ENCODE data around the gene ARL3.

ARL3 gene

GRCh38 chr10:102644646-102645387 lies 69.4 kb downstream of the ARL3 start:
- no peak overlapping the region for H4K91ac ChIP-seq (ENCODE audit: low read depth, low read length, poor library complexity)
- WGBS, 2 donors (ENCODE audit: extremely low coverage in 2 of 2, insufficient read length in 2 of 2, insufficient replicate concordance in 1 of 2) = no CpG with 5 or more reads among the region's 62 CpGs
- H2BK120ac ChIP-seq (ENCODE audit: low read depth, low read length) = peak overlapping the region; percentile 95
- H3K4me3 ChIP-seq (ENCODE audit: low read length in 2 of 2) = peak overlapping the region; percentile 82 to 90
- peak overlapping the region; percentile 99 for H3K9ac ChIP-seq (ENCODE audit: low read depth, low read length, poor library complexity)
- H3K9me3 ChIP-seq (replicated peaks in 1 of 2; ENCODE audit: control insufficient read depth in 2 of 2, insufficient read depth in 1 of 2, low read depth in 1 of 2, low read length in 2 of 2) = no peaks in the 10 kb centered on the region
- DNase-seq (ENCODE audit: low spot score) = peak; percentile 62
- H2BK12ac ChIP-seq (ENCODE audit: low read length) = peak overlapping the region; percentile 75
- peak overlapping the region; percentile 99 for H3K4ac ChIP-seq (ENCODE audit: low read length)
- H3K27me3 ChIP-seq (ENCODE audit: control insufficient read depth in 3 of 3, insufficient read depth in 3 of 3, low read depth in 1 of 3, low read length in 3 of 3) = no peaks in the 10 kb centered on the region
- H2BK15ac ChIP-seq (ENCODE audit: low read length) = peak overlapping the region; percentile 96
- peaks cover 22% of the 10 kb centered on the region for H3K79me1 ChIP-seq (ENCODE audit: low read depth, low read length)
- H3K18ac ChIP-seq (ENCODE audit: low read length) = peak overlapping the region; percentile 100
- peak overlapping the region; percentile 98 for H3K4me2 ChIP-seq (ENCODE audit: insufficient read depth, low read length, poor library complexity, severe bottlenecking)
- peaks cover 35 to 38% of the 10 kb centered on the region in 2 donors for H3K4me1 ChIP-seq (ENCODE audit: control insufficient read depth in 2 of 2, insufficient read depth in 1 of 2, low read depth in 1 of 2, low read length in 2 of 2)
- H3K23ac ChIP-seq (ENCODE audit: low read depth, low read length, poor library complexity) = peak overlapping the region; percentile 94
- H2AK5ac ChIP-seq (ENCODE audit: low read depth, low read length) = peak overlapping the region; percentile 99
- H3K14ac ChIP-seq (ENCODE audit: low read length) = peak overlapping the region; percentile 99
- H4K8ac ChIP-seq (ENCODE audit: low read depth, low read length) = no peak overlapping the region
- H3K27ac ChIP-seq (replicated peaks; ENCODE audit: low read length) = no peak overlapping the region
- H2AFZ ChIP-seq (ENCODE audit: low read length) = no peak overlapping the region
- peak overlapping the region; percentile 71 for H2BK5ac ChIP-seq (ENCODE audit: low read length)
- peaks cover 2 to 26% of the 10 kb centered on the region in 2 donors for H3K36me3 ChIP-seq (replicated peaks in 1 of 2; ENCODE audit: control insufficient read depth in 2 of 2, insufficient read depth in 2 of 2, low read length in 2 of 2)

- Histone ChIP-seq H3K79me1 (ENCODE audit: low read depth, low read length) (peaks cover 22% of the 10 kb centered on the region), H3K9me3 (replicated peaks in 1 of 2; ENCODE audit: control insufficient read depth in 2 of 2, insufficient read depth in 1 of 2, low read depth in 1 of 2, low read length in 2 of 2) (no peaks in the 10 kb centered on the region), H2BK120ac (ENCODE audit: low read depth, low read length) (peak within 1 kb of the TSS; percentile 95), H3K4ac (ENCODE audit: low read length) (peak within 1 kb of the TSS; percentile 99), H2BK15ac (ENCODE audit: low read length) (peak within 1 kb of the TSS; percentile 96), H3K9ac (ENCODE audit: low read depth, low read length, poor library complexity) (peak within 1 kb of the TSS; percentile 99), H2BK5ac (ENCODE audit: low read length) (peak within 1 kb of the TSS; percentile 85), H3K4me3 (ENCODE audit: low read length in 2 of 2) (peak within 1 kb of the TSS; percentile 90 to 93), H2AFZ (ENCODE audit: low read length) (peak within 1 kb of the TSS; percentile 67), H3K27me3 (ENCODE audit: control insufficient read depth in 3 of 3, insufficient read depth in 3 of 3, low read depth in 1 of 3, low read length in 3 of 3) (no peaks in the 10 kb centered on the region), H3K4me1 (ENCODE audit: control insufficient read depth in 2 of 2, insufficient read depth in 1 of 2, low read depth in 1 of 2, low read length in 2 of 2) (peaks cover 29 to 34% of the 10 kb centered on the region in 2 donors), H3K4me2 (ENCODE audit: insufficient read depth, low read length, poor library complexity, severe bottlenecking) (peak within 1 kb of the TSS; percentile 98), H3K18ac (ENCODE audit: low read length) (peak within 1 kb of the TSS; percentile 100), H3K23ac (ENCODE audit: low read depth, low read length, poor library complexity) (peak within 1 kb of the TSS; percentile 94), H2BK12ac (ENCODE audit: low read length) (peak within 1 kb of the TSS; percentile 75), H2AK5ac (ENCODE audit: low read depth, low read length) (peak within 1 kb of the TSS; percentile 99), H3K27ac (replicated peaks; ENCODE audit: low read length) (peak within 1 kb of the TSS; percentile 97), H3K36me3 (replicated peaks in 1 of 2; ENCODE audit: control insufficient read depth in 2 of 2, insufficient read depth in 2 of 2, low read length in 2 of 2) (peaks cover 2 to 26% of the 10 kb centered on the region in 2 donors), H4K91ac (ENCODE audit: low read depth, low read length, poor library complexity) (no peak within 1 kb of the TSS), H3K14ac (ENCODE audit: low read length) (peak within 1 kb of the TSS; percentile 99), H4K8ac (ENCODE audit: low read depth, low read length) (no peak within 1 kb of the TSS)
- no CpG with 5 or more reads among the region's 80 CpGs for WGBS, 2 donors (ENCODE audit: extremely low coverage in 2 of 2, insufficient read length in 2 of 2, insufficient replicate concordance in 1 of 2)
- DNase-seq (ENCODE audit: low spot score) = no peak
These were observed 70.0 kb downstream of the ARL3 start, which contains the start of gene TRIM8 for GRCh38 chr10:102644066-102644645. TSS of gene TRIM8 (plus strand) at chr10:102644479. CDS start at chr10:102644618, 139 bp downstream.

- Histone ChIP-seq H3K36me3 (replicated peaks in 1 of 2; ENCODE audit: control insufficient read depth in 2 of 2, insufficient read depth in 2 of 2, low read length in 2 of 2) (peaks cover 2 to 22% of the 10 kb centered on the region in 2 donors), H4K8ac (ENCODE audit: low read depth, low read length) (no peak overlapping the region), H3K4me3 (ENCODE audit: low read length in 2 of 2) (peak overlapping the region; percentile 90 to 93), H3K9ac (ENCODE audit: low read depth, low read length, poor library complexity) (peak overlapping the region; percentile 99), H3K4me2 (ENCODE audit: insufficient read depth, low read length, poor library complexity, severe bottlenecking) (peak overlapping the region; percentile 98), H3K14ac (ENCODE audit: low read length) (no peak overlapping the region), H3K18ac (ENCODE audit: low read length) (peak overlapping the region; percentile 100), H4K91ac (ENCODE audit: low read depth, low read length, poor library complexity) (no peak overlapping the region), H2AK5ac (ENCODE audit: low read depth, low read length) (peak overlapping the region; percentile 99), H3K9me3 (replicated peaks in 1 of 2; ENCODE audit: control insufficient read depth in 2 of 2, insufficient read depth in 1 of 2, low read depth in 1 of 2, low read length in 2 of 2) (no peaks in the 10 kb centered on the region), H2BK15ac (ENCODE audit: low read length) (peak overlapping the region; percentile 96), H2BK12ac (ENCODE audit: low read length) (no peak overlapping the region), H3K27me3 (ENCODE audit: control insufficient read depth in 3 of 3, insufficient read depth in 3 of 3, low read depth in 1 of 3, low read length in 3 of 3) (no peaks in the 10 kb centered on the region), H2BK5ac (ENCODE audit: low read length) (peak overlapping the region; percentile 95), H3K79me1 (ENCODE audit: low read depth, low read length) (peaks cover 20% of the 10 kb centered on the region), H3K27ac (replicated peaks; ENCODE audit: low read length) (peak overlapping the region; percentile 97), H2AFZ (ENCODE audit: low read length) (peak overlapping the region; percentile 67), H3K23ac (ENCODE audit: low read depth, low read length, poor library complexity) (peak overlapping the region; percentile 87), H2BK120ac (ENCODE audit: low read depth, low read length) (peak overlapping the region; percentile 97), H3K4me1 (ENCODE audit: control insufficient read depth in 2 of 2, insufficient read depth in 1 of 2, low read depth in 1 of 2, low read length in 2 of 2) (peaks cover 23 to 27% of the 10 kb centered on the region in 2 donors), H3K4ac (ENCODE audit: low read length) (peak overlapping the region; percentile 87)
- peak; percentile 65 for DNase-seq (ENCODE audit: low spot score)
- no CpG with 5 or more reads among the region's 76 CpGs for WGBS, 2 donors (ENCODE audit: extremely low coverage in 2 of 2, insufficient read length in 2 of 2, insufficient replicate concordance in 1 of 2)
These were observed 70.7 kb downstream of the ARL3 start for GRCh38 chr10:102643336-102644065.
